NCI-H1694 (cell line): ENCODE measurements around the gene TNS3.
"Not testable (repeated sequence)": the region's sequence is repeated elsewhere in the genome, so short reads cannot be mapped to it uniquely, and the experiment has no call there.

Source experiments
- DNase-seq: peaks from one replicate; lab custom pipeline; 2025; lab: John Stamatoyannopoulos, UW

TNS3 gene

GRCh38 chr7:47581804-47582763 lies at the start of gene TNS3:
Gene TNS3, minus strand, starts transcription at chr7:47582111. Its CDS starts 142,475 bp downstream, at chr7:47439636.
- DNase-seq: no peak

GRCh38 chr7:47631711-47632110 lies 49.8 kb upstream of the TNS3 start:
- no peak for DNase-seq

- no peak for DNase-seq
Observed at GRCh38 chr7:47627580-47628283, 45.8 kb upstream of the TNS3 start.

- DNase-seq: no peak
Observed at GRCh38 chr7:47625861-47626715, 44.2 kb upstream of the TNS3 start.

GRCh38 chr7:47624689-47625088 lies 42.8 kb upstream of the TNS3 start:
- DNase-seq: no peak

GRCh38 chr7:47622946-47623640 lies 41.2 kb upstream of the TNS3 start:
- no peak for DNase-seq

- no peak for DNase-seq
Observed at GRCh38 chr7:47622586-47622945, 40.7 kb upstream of the TNS3 start.

GRCh38 chr7:47621979-47622561 lies 40.2 kb upstream of the TNS3 start:
- no peak for DNase-seq

GRCh38 chr7:47621347-47621746 lies 39.4 kb upstream of the TNS3 start:
- DNase-seq: no peak

- DNase-seq: no peak
Observed at GRCh38 chr7:47619806-47620205, 37.9 kb upstream of the TNS3 start.

GRCh38 chr7:47617131-47617530 lies 35.2 kb upstream of the TNS3 start:
- DNase-seq: no peak

- no peak for DNase-seq
Observed at GRCh38 chr7:47614450-47614849, 32.5 kb upstream of the TNS3 start.

GRCh38 chr7:47611045-47611511 lies 29.2 kb upstream of the TNS3 start:
- DNase-seq: no peak

- DNase-seq: no peak
Observed at GRCh38 chr7:47610506-47611044, 28.7 kb upstream of the TNS3 start.

- no peak for DNase-seq
Observed at GRCh38 chr7:47609803-47610452, 28.0 kb upstream of the TNS3 start.

GRCh38 chr7:47606593-47607046 lies 24.7 kb upstream of the TNS3 start:
- DNase-seq: not testable (repeated sequence)

- DNase-seq: no peak
Observed at GRCh38 chr7:47605816-47606575, 24.1 kb upstream of the TNS3 start.

- DNase-seq: no peak
Observed at GRCh38 chr7:47604496-47604890, 22.6 kb upstream of the TNS3 start.

GRCh38 chr7:47603514-47604255 lies 21.8 kb upstream of the TNS3 start:
- not testable (repeated sequence) for DNase-seq
